Esophagus muscularis mucosa (tissue), 3 donors: ENCODE measurements around the gene RELA.

Source experiments
- POLR2A ChIP-seq: fragments of 450-650 bp; IDR thresholded peaks from one replicate; pipeline ENCODE4 v1.6.1; 2017; ENCODE audit warnings: antibody characterized with exemption, moderate library complexity, mild to moderate bottlenecking, low read depth
- POLR2AphosphoS5 ChIP-seq, 2 donors: sonication (generic); formaldehyde crosslinking; IDR thresholded peaks; one replicate each; pipeline ENCODE4 v1.6.1; 2017; ENCODE audit warnings: antibody characterized with exemption in 2 of 2
- TF ChIP-seq, protein P1 (sequence below), 3 experiments: fragments of 200-600 bp in 2 of 3; fragments of 450-650 bp in 1 of 3; sonication (generic) in 2 of 3; IDR thresholded peaks; one replicate each; pipeline ENCODE4 v1.5.1; 2017 to 2019; ENCODE audit warnings: antibody characterized with exemption in 3 of 3, mild to moderate bottlenecking in 2 of 3, moderate library complexity in 1 of 3

DNA sequence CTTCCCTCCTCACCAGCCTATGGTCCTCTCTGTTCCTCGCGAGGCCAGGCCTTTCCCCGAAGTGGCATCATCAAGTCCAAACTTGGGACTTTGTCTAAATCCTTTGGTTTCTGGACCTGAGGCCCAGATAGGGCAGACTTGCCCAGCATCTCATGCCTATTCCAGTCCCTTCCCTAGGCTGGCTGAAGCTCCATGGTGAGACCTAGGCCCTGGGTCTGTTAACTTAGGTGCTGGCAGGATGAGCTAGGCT is 11.5 kb downstream of the RELA start:
- TF ChIP-seq, protein P1, sequence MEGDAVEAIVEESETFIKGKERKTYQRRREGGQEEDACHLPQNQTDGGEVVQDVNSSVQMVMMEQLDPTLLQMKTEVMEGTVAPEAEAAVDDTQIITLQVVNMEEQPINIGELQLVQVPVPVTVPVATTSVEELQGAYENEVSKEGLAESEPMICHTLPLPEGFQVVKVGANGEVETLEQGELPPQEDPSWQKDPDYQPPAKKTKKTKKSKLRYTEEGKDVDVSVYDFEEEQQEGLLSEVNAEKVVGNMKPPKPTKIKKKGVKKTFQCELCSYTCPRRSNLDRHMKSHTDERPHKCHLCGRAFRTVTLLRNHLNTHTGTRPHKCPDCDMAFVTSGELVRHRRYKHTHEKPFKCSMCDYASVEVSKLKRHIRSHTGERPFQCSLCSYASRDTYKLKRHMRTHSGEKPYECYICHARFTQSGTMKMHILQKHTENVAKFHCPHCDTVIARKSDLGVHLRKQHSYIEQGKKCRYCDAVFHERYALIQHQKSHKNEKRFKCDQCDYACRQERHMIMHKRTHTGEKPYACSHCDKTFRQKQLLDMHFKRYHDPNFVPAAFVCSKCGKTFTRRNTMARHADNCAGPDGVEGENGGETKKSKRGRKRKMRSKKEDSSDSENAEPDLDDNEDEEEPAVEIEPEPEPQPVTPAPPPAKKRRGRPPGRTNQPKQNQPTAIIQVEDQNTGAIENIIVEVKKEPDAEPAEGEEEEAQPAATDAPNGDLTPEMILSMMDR (IDR thresholded peaks at IDR 0.05) = no peak
- TF ChIP-seq POLR2A (no peak), POLR2AphosphoS5 (IDR thresholded peaks at IDR 0.05) (no peak)
